GM06990 (cell line): Measurements from ENCODE around the gene RNFT2.

ENCODE experiments used
- DNase-seq: peaks from one replicate; pipeline ENCODE4 v3.0.0-alpha.2; 2011; ENCODE audit not compliant: insufficient read length; ENCODE audit errors: extremely low read depth
- H3K27me3 ChIP-seq: replicated peaks from 2 replicates; pipeline ENCODE4 v1.6.0; 2011; ENCODE audit warnings: low read length; ENCODE audit not compliant: control insufficient read depth, insufficient read depth
- H3K36me3 ChIP-seq: 2 replicates; pipeline ENCODE4 v1.5.1; 2011; ENCODE audit warnings: low read length; ENCODE audit not compliant: control insufficient read depth, insufficient read depth
- H3K4me3 ChIP-seq: replicated peaks from 2 replicates; pipeline ENCODE4 v1.5.1; 2011; ENCODE audit warnings: low read depth, mild to moderate bottlenecking, control low read depth, low read length
- TF ChIP-seq, protein P1 (sequence below): IDR thresholded peaks from 2 replicates; pipeline ENCODE4 v1.5.1; 2011; ENCODE audit warnings: low read length, control low read depth, mild to moderate bottlenecking, inconsistent platforms; ENCODE audit not compliant: insufficient read depth, poor library complexity, severe bottlenecking

The RNFT2 gene

DNA sequence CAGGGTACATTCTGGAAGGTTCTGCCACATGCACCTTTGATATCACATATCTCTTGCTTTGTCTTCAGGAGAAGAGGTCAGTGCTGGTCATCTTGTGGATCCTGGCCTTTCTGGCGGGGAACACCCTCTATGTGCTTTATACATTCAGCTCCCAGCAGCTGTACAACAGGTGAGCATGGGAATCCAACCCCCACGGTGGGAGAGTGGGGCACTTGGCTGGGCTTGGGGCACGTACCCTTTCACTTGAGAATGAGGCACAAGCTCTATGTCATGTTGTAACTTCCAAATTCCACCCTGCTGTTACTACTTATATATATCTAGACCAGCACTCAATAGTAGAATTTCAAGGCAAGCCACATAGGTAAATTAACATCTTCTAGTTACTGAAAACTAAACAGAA, 28.6 kb downstream of the RNFT2 start:
- TF ChIP-seq, protein P1, sequence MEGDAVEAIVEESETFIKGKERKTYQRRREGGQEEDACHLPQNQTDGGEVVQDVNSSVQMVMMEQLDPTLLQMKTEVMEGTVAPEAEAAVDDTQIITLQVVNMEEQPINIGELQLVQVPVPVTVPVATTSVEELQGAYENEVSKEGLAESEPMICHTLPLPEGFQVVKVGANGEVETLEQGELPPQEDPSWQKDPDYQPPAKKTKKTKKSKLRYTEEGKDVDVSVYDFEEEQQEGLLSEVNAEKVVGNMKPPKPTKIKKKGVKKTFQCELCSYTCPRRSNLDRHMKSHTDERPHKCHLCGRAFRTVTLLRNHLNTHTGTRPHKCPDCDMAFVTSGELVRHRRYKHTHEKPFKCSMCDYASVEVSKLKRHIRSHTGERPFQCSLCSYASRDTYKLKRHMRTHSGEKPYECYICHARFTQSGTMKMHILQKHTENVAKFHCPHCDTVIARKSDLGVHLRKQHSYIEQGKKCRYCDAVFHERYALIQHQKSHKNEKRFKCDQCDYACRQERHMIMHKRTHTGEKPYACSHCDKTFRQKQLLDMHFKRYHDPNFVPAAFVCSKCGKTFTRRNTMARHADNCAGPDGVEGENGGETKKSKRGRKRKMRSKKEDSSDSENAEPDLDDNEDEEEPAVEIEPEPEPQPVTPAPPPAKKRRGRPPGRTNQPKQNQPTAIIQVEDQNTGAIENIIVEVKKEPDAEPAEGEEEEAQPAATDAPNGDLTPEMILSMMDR: no peak
- no peak for DNase-seq
- no peaks in the 10 kb centered on the region for H3K27me3 ChIP-seq
- H3K36me3 ChIP-seq: no peaks in the 10 kb centered on the region
- no peak overlapping the region for H3K4me3 ChIP-seq

DNA sequence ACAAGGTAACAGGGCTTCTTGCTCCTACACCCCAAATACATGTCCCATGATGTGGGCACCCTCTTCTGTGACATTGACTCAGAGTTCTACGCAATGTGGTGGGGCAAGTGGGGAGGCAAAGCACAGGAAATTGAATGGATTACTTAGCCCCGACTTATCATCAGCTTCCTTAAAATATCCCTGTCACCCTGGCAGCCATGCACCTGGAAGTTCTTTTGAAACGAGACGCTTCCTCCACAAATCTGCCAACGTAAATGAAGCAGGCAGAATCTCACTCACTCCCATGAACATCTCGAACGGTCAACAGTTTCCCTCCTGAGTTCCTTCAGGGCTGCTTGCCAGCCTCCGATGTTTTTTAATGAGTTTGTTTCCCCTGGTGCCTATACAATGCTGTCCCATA, 33.5 kb downstream of the RNFT2 start:
- TF ChIP-seq, protein P1: no peak
- no peaks in the 10 kb centered on the region for H3K27me3 ChIP-seq
- no peak overlapping the region for H3K4me3 ChIP-seq
- no peaks in the 10 kb centered on the region for H3K36me3 ChIP-seq
- no peak for DNase-seq

DNA sequence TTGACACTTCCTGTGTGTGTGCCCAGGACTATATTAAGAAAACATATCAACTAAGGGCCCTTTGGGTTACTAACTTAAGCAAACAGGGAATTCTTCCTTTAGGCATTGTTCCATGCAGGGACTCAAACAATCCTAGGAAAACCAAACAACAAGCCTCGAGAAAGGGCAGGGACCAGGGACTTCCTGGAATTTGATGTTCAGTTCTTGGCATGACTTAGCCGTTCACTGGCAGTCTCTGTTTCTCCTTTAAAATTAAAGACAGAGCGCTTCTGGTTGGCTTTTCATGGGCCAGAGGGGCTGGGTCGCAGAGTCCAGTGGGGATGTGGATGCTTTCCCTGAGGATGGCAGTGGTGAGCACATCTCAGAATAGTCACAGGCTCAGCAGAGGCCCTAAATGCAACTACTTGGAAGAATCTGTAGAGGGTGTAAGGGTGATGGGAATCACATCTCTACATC, 35.2 kb downstream of the RNFT2 start:
- no peak overlapping the region for H3K4me3 ChIP-seq
- TF ChIP-seq, protein P1: no peak
- H3K27me3 ChIP-seq: no peaks in the 10 kb centered on the region
- no peak for DNase-seq
- H3K36me3 ChIP-seq: no peaks in the 10 kb centered on the region

DNA sequence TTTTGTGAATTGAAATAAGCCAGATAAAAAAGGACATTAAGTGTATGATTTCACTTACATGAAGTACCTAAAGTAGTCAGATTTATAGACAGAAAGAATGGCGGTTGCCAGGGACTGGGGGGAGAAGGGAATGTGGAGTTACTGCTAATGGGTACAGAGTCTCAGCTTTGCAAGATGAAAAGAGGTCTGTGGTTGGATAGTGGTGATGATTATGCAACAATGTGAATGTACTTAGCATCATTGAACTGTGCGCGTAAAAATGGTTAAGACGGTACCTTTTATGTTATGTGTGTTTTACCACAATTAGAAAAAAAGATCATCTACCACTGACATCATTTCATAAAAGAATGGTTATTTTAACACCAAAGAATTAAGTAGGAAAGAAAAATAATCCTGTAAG, 35.9 kb downstream of the RNFT2 start:
- H3K36me3 ChIP-seq: no peaks in the 10 kb centered on the region
- no peak for DNase-seq
- TF ChIP-seq, protein P1: no peak
- no peaks in the 10 kb centered on the region for H3K27me3 ChIP-seq
- H3K4me3 ChIP-seq: no peak overlapping the region

DNA sequence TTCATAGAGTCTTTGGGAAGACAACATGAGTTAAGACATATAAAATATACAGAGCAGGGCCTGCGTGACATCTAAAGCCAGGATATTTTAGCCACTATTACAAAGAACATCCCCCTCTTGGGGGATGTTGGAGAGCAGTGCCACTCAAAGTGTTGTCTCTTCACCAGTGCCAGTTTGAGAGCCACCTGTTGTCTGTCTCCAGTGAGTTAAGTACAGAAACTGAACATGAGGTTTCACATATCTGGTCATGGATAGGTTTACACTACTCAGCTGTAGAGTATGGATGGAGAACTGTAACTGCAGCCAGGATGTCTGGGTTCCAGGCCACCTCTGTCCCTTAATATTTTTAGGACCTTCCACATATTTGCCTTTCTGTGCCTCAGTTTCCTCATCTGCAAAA, 39.1 kb downstream of the RNFT2 start:
- Histone ChIP-seq H3K36me3 (peaks cover 3% of the 10 kb centered on the region), H3K4me3 (no peak overlapping the region), H3K27me3 (no peaks in the 10 kb centered on the region)
- TF ChIP-seq, protein P1: no peak
- DNase-seq: no peak

DNA sequence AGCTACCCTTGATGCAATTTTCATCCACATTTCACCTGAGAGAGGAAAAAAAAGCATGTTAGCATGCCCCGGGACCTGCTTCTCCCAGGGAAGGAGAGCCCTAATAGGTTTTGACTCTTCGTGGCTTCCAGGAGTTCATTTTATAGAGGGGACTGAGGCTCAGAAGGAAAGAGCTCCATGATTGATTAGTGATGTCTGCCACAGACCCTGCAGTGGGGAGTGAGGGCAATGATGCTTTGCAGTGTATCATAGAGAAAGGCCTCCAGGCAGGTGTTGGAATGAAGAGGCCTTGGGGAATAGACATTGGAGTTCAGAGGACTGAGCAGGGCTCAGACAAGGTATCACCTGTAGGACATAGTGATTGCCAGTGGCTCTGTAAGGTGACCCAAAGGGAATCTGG, 41.5 kb downstream of the RNFT2 start:
- no peaks in the 10 kb centered on the region for H3K27me3 ChIP-seq
- TF ChIP-seq, protein P1: no peak
- no peak for DNase-seq
- peaks cover 6% of the 10 kb centered on the region for H3K36me3 ChIP-seq
- no peak overlapping the region for H3K4me3 ChIP-seq
